Measurements from ENCODE around the gene LAMA2.

GRCh38 chr6:129030215-129030614 lies 147.3 kb downstream of the LAMA2 start:
- TF ChIP-seq CTCF (IDR thresholded peaks at IDR 0.05) (no peak), POLR2A (IDR thresholded peaks at IDR 0.05) (no peak)

Data from right lobe of liver (tissue), 4 donors.